Hematopoietic multipotent progenitor cell treated with erythropoietin and hydrocortisone succinate and interleukin-3 and kit ligand, for 15 days (in vitro differentiated cells): ENCODE measurements around the gene ANKIB1.

ENCODE experiments used
- DNase-seq: peaks from one replicate; pipeline ENCODE4 v3.0.0-alpha.2; 2015; ENCODE audit warnings: low spot score

ANKIB1 gene

DNA sequence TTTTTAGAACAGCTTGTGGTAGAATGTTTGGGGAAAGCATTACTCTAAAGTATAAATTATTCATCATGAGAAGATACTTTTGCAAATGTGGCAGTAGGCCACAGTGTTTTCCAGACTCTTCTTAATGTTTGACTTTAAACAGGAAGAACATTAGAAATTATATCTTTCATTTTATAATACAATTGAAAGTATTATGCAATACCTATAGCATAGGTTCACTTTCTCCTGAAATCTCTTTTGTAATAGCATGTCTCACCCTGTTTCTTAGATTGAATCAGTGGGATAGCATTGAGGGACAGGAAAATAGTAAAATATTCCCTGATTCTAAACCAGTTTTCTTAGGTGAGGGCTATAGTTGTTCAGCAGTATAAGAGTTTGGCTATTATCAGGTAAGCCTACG lies 23.1 kb downstream of the ANKIB1 start:
- DNase-seq: no peak

GRCh38 chr7:92275327-92275726 lies 29.6 kb downstream of the ANKIB1 start:
- no peak for DNase-seq

GRCh38 chr7:92276460-92276864 lies 30.7 kb downstream of the ANKIB1 start:
- DNase-seq: no peak

- no peak for DNase-seq
These were observed 33.7 kb downstream of the ANKIB1 start for GRCh38 chr7:92279396-92280031.

DNA sequence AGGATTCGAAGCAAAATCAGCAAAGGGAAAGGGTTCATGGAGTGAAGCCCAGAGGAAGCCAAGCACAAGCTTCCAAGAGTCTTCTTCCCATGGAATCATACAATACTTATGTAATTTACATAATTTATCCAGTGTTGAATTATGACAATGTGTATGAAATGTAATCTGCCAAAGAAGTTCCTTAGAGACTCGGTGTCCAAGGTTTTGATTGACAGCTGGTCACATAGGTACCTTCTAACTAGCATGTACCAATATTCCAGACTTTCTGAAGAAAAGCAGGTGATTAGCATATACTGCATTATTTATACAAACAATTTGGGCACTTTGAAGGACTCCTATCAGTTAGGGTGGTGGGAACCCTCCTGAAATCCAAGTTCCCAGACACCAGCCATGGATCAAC lies 35.3 kb downstream of the ANKIB1 start:
- DNase-seq: no peak

DNA sequence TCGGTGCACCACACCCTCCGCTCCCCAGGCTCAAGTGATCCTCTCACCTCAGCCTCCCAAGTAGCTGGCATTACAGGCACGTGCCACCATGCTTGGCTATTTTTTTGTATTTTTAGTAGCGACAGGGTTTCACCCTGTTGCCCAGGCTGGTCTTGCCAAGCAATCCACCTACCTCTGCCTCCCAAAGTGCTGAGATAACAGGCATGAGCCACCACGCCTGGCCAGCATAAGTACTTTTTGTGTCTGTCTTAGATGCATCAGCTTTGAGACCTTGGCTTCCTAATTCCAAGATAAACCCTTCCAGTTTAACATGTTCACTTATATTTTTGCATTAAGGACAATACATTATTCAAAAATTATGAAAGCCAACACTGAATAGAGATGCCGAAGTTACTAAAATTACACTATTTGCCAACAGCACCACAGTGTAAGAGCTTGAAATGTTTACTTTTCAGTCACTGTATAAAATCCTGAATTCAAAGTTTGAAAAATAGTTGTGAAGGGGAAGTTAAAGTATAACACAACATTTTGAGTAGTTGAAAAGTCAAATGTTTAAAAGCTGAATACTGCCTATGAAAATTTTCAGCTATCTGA lies 36.5 kb downstream of the ANKIB1 start:
- DNase-seq: no peak

DNA sequence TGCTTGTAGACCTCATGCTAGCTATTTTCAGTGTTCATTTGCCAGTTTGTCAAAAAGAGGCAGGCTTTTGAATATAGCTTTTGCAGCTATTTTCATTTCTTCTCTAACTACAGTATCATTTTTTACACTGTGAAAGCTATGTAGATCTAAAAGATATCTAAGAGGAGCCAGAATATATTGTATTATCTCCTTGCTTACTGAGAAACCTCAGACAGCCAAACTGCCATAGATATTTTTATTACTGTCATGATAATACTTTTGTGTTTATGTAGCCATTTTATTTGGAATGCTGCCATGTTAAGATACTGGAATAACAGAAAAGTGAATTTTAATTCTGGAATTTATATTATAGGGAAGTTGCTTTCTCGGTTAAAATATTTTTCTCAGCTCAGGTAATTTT lies 37.2 kb downstream of the ANKIB1 start:
- no peak for DNase-seq

DNA sequence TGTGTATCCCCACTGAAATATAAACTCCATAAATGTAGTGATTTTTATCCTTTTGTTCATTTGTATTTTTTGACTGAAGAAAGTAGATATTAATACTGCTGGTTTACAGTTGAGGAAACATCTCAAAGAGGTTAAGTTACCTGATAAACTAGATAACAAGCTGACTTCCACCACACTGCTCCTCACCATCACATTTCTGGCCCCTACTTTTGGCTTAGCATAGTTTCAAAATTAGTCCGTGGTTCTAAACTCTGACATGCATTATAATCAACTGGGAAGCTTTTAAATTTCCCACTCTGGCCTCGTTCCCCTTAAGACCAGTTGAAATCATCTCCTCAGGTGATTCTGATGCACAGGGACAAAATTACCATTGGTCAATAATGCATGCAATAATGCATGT lies 43.5 kb downstream of the ANKIB1 start:
- no peak for DNase-seq

- DNase-seq: no peak
These were observed 47.2 kb downstream of the ANKIB1 start for GRCh38 chr7:92292981-92293380.

DNA sequence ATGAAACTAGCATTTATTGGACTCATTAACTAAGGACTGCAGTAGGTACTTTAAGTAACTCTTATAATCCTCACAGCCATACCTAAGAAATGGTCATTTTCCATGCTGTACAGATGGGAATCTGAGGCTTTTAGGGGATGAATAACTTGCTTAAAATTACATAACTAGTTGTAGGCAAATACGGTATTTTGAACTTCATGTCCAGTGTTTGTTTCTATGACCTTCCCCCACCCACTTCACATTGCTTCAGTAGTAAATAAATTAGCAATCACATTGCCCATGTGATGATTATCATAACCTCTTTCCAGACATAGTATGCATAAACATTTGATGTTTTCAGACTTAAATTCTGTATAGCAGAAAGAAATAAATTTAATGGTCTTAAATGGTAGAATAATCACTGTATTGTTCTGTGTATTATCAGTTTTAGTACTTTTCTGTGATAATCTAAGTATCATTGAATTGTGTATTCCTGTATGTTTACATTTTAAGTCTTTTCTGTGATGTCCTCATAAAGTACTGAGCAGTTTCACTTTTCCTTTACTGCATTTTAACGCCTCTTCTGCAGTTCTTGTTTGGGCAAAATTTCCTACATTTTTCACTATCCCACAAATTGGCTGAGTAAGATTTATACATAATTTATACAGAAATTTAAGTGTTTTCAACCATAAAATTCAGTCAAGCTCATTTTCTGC lies 48.3 kb downstream of the ANKIB1 start:
- no peak for DNase-seq

GRCh38 chr7:92295391-92295790 lies 49.6 kb downstream of the ANKIB1 start:
- DNase-seq: no peak

DNA sequence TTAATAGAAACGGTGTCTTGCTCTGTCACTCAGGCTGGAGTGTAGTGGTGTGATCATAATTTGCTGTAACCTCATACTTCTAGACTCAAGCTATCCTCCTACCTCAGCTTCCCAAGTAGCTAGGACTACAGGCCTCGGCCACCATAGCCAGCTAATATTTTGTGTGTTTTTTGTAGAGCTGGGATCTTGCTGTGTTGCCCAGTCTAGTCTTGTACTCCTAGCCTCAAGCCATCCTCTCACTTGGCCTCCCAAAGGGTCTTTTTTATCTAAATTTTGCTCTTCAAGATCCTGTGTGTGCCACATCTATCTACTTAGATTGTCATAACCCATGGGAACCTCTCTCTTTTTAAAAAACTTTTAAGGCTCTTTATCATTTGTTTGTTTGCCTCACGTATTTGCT lies 50.5 kb downstream of the ANKIB1 start:
- DNase-seq: no peak

- DNase-seq: no peak
These were observed 51.2 kb downstream of the ANKIB1 start for GRCh38 chr7:92296880-92297445.

GRCh38 chr7:92297736-92298135 lies 52.0 kb downstream of the ANKIB1 start:
- DNase-seq: no peak

- no peak for DNase-seq
These were observed 58.0 kb downstream of the ANKIB1 start for GRCh38 chr7:92303761-92304160.

- no peak for DNase-seq
These were observed 58.7 kb downstream of the ANKIB1 start for GRCh38 chr7:92304406-92304893.

DNA sequence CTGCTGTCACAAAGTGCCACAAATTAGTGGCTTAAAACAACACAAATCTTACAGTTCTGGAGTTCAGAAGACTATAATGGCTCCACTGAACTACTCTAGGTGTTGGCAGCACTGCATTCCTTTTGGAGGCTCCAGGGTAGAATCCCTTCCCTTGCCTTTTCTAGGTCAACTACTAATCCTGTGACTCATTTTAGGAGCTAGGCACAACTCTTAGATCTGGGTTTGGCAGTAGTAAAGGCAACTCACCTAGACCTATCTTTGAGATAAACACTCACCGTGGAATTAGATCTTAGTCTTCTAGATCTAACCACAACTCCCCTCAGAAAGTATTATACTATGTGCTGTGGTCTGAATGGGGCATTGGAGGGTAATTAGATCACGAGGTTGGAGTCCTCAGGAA lies 60.4 kb downstream of the ANKIB1 start:
- no peak for DNase-seq

DNA sequence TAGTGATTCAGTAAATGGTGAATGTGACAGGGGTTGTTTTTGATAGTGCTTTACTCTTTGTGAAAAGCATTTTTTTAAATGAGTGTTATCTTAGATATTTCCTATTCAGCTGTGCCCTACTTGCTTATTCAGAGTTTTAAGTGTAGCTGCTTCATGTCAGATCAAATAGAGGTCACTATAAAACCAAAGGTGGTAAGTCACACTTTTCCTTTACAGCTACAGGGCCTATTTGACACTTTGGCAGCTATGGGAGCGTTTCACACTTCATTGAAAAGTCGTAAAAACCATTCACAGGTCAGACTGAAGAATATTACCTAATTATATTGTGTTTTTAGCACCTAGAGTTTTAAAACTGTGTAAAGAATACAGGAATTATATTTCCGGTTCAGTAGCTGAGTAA lies 67.3 kb downstream of the ANKIB1 start:
- DNase-seq: no peak

- DNase-seq: no peak
These were observed 73.5 kb downstream of the ANKIB1 start for GRCh38 chr7:92319243-92319642.

- DNase-seq: no peak
These were observed 79.4 kb downstream of the ANKIB1 start for GRCh38 chr7:92325173-92325572.

- DNase-seq: no peak
These were observed 80.1 kb downstream of the ANKIB1 start for GRCh38 chr7:92325858-92326257.

- no peak for DNase-seq
These were observed 85.2 kb downstream of the ANKIB1 start for GRCh38 chr7:92330835-92331438.

GRCh38 chr7:92331508-92331907 lies 85.7 kb downstream of the ANKIB1 start:
- no peak for DNase-seq
